VCaP (cell line): ENCODE data around the gene ALCAM.

Experiments
- H3K27ac ChIP-seq: fragments of 450-650 bp; 2 replicates; pipeline ENCODE4 v1.5.1; 2017
- CTCF ChIP-seq: fragments of 450-650 bp; conservative IDR thresholded peaks from 2 replicates; pipeline ENCODE4 v1.5.1; 2017; ENCODE audit warnings: mild to moderate bottlenecking, moderate library complexity

Gene ALCAM

GRCh38 chr3:105561876-105562275, 195.2 kb downstream of the ALCAM start:
- TF ChIP-seq CTCF, result no peak
- no peak overlapping the region for H3K27ac ChIP-seq

- H3K27ac ChIP-seq, result no peak overlapping the region
- no peak for TF ChIP-seq CTCF
Observed at GRCh38 chr3:105564546-105565288, 198.0 kb downstream of the ALCAM start.

GRCh38 chr3:105571005-105571404, 204.3 kb downstream of the ALCAM start:
- H3K27ac ChIP-seq, result no peak overlapping the region
- no peak for TF ChIP-seq CTCF

GRCh38 chr3:105572501-105572900, 205.8 kb downstream of the ALCAM start:
- TF ChIP-seq CTCF, result no peak
- no peak overlapping the region for H3K27ac ChIP-seq

GRCh38 chr3:105579439-105579838, 212.7 kb downstream of the ALCAM start:
- H3K27ac ChIP-seq, result no peak overlapping the region

GRCh38 chr3:105580296-105580965, 213.7 kb downstream of the ALCAM start:
- no peak for TF ChIP-seq CTCF
- H3K27ac ChIP-seq, result no peak overlapping the region

More at GRCh38 chr3:105579439-105579838, 212.7 kb downstream of the ALCAM start:
- no peak for TF ChIP-seq CTCF

- no peak overlapping the region for H3K27ac ChIP-seq
- TF ChIP-seq CTCF, result no peak
Observed at GRCh38 chr3:105582015-105582414, 215.3 kb downstream of the ALCAM start.
